Measurements from ENCODE around the gene FKBP2.

Gene FKBP2

DNA sequence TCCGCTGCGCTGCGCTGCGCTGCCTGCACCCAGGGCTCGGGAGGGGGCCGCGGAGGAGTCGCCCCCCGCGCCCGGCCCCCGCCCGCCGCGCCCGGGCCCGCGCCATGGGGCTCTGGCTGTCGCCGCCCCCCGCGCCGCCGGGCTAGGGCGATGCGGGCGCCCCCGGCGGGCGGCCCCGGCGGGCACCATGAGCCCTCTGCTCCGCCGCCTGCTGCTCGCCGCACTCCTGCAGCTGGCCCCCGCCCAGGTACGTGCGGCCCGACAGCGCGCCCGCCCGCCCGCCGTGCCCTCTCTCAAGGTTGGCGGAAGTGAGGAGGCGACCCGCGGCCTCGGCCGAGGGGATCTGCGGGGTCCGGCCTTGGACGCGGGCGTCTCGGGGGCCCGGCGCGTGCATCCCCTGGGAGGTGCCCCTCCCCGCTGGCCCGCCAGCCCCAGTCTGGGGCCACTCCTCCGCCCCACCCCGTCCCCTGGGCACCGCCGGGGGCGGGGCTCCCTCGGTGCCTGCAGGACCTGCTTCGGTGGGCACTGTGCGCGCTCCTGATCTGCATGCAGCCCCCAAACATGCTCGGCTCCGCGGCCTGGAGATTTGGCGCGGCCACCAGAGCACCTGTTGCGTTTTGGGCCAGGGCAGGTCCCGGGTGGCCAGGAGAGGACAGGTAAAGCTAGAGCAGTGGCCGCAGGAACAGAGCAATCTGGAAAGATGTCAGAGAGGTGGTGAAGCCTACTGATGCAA is 6.1 kb upstream of the FKBP2 start (continued):
- TF ChIP-seq ZSCAN16 (tag by site-specific recombination; IDR thresholded peaks at IDR 0.05) (no peak), ZNF488 (tag by site-specific recombination; IDR thresholded peaks at IDR 0.05) (no peak), SP3 (tag by site-specific recombination; IDR thresholded peaks at IDR 0.05) (peak; percentile 60), ZFP37 (tag by site-specific recombination; IDR thresholded peaks at IDR 0.05) (no peak), ZIC2 (tag by site-specific recombination; IDR thresholded peaks at IDR 0.05) (peak; percentile 78), ZNF23 (tag by site-specific recombination; IDR thresholded peaks at IDR 0.05; ENCODE audit: borderline replicate concordance) (no peak), ZNF707 (tag by site-specific recombination; IDR thresholded peaks at IDR 0.05) (no peak), KLF9 (tag by site-specific recombination; IDR thresholded peaks at IDR 0.05; ENCODE audit: low read depth) (peak; percentile 45), ZSCAN30 (tag by site-specific recombination; IDR thresholded peaks at IDR 0.05) (0 out of 2 replicates have a peak, but pooled peaks have one; percentile 49), ZNF324 (tag by site-specific recombination; IDR thresholded peaks at IDR 0.05) (no peak), ZNF350 (tag by site-specific recombination; IDR thresholded peaks at IDR 0.05) (no peak), ZNF548 (tag by site-specific recombination; IDR thresholded peaks at IDR 0.05) (no peak), ZFHX2 (tag by site-specific recombination; conservative IDR thresholded peaks at IDR 0.05) (peak; percentile 60), ZNF174 (tag by site-specific recombination; IDR thresholded peaks at IDR 0.05) (no peak), ZNF335 (tag by site-specific recombination; conservative IDR thresholded peaks at IDR 0.05) (peak; percentile 57), ZNF394 (tag by site-specific recombination; IDR thresholded peaks at IDR 0.05; ENCODE audit: borderline replicate concordance) (no peak), ZNF239 (tag by site-specific recombination; IDR thresholded peaks at IDR 0.05) (no peak), SP7 (tag by site-specific recombination; IDR thresholded peaks at IDR 0.05) (no peak), GLIS1 (tag by site-specific recombination; IDR thresholded peaks at IDR 0.05) (peak; percentile 21; the same call in 1 of the 2 replicates), ZBTB8A (tag by site-specific recombination; IDR thresholded peaks at IDR 0.05) (peak; percentile 90), ZNF292 (tag by site-specific recombination; IDR thresholded peaks at IDR 0.05; ENCODE audit: borderline replicate concordance, low read depth) (no peak)
- TF ChIP-seq, protein P1, sequence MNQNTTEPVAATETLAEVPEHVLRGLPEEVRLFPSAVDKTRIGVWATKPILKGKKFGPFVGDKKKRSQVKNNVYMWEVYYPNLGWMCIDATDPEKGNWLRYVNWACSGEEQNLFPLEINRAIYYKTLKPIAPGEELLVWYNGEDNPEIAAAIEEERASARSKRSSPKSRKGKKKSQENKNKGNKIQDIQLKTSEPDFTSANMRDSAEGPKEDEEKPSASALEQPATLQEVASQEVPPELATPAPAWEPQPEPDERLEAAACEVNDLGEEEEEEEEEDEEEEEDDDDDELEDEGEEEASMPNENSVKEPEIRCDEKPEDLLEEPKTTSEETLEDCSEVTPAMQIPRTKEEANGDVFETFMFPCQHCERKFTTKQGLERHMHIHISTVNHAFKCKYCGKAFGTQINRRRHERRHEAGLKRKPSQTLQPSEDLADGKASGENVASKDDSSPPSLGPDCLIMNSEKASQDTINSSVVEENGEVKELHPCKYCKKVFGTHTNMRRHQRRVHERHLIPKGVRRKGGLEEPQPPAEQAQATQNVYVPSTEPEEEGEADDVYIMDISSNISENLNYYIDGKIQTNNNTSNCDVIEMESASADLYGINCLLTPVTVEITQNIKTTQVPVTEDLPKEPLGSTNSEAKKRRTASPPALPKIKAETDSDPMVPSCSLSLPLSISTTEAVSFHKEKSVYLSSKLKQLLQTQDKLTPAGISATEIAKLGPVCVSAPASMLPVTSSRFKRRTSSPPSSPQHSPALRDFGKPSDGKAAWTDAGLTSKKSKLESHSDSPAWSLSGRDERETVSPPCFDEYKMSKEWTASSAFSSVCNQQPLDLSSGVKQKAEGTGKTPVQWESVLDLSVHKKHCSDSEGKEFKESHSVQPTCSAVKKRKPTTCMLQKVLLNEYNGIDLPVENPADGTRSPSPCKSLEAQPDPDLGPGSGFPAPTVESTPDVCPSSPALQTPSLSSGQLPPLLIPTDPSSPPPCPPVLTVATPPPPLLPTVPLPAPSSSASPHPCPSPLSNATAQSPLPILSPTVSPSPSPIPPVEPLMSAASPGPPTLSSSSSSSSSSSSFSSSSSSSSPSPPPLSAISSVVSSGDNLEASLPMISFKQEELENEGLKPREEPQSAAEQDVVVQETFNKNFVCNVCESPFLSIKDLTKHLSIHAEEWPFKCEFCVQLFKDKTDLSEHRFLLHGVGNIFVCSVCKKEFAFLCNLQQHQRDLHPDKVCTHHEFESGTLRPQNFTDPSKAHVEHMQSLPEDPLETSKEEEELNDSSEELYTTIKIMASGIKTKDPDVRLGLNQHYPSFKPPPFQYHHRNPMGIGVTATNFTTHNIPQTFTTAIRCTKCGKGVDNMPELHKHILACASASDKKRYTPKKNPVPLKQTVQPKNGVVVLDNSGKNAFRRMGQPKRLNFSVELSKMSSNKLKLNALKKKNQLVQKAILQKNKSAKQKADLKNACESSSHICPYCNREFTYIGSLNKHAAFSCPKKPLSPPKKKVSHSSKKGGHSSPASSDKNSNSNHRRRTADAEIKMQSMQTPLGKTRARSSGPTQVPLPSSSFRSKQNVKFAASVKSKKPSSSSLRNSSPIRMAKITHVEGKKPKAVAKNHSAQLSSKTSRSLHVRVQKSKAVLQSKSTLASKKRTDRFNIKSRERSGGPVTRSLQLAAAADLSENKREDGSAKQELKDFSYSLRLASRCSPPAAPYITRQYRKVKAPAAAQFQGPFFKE (tag by site-specific recombination; IDR thresholded peaks at IDR 0.05; ENCODE audit: borderline replicate concordance): no peak
- TF ChIP-seq, protein P2, sequence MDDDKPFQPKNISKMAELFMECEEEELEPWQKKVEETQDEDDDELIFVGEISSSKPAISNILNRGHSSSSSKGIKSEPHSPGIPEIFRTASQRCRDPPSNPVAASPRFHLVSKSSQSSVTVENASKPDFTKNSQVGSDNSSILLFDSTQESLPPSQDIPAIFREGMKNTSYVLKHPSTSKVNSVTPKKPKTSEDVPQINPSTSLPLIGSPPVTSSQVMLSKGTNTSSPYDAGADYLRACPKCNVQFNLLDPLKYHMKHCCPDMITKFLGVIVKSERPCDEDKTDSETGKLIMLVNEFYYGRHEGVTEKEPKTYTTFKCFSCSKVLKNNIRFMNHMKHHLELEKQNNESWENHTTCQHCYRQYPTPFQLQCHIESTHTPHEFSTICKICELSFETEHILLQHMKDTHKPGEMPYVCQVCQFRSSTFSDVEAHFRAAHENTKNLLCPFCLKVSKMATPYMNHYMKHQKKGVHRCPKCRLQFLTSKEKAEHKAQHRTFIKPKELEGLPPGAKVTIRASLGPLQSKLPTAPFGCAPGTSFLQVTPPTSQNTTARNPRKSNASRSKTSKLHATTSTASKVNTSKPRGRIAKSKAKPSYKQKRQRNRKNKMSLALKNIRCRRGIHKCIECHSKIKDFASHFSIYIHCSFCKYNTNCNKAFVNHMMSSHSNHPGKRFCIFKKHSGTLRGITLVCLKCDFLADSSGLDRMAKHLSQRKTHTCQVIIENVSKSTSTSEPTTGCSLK (tag by site-specific recombination; IDR thresholded peaks at IDR 0.05): no peak
- TF ChIP-seq, protein P3, sequence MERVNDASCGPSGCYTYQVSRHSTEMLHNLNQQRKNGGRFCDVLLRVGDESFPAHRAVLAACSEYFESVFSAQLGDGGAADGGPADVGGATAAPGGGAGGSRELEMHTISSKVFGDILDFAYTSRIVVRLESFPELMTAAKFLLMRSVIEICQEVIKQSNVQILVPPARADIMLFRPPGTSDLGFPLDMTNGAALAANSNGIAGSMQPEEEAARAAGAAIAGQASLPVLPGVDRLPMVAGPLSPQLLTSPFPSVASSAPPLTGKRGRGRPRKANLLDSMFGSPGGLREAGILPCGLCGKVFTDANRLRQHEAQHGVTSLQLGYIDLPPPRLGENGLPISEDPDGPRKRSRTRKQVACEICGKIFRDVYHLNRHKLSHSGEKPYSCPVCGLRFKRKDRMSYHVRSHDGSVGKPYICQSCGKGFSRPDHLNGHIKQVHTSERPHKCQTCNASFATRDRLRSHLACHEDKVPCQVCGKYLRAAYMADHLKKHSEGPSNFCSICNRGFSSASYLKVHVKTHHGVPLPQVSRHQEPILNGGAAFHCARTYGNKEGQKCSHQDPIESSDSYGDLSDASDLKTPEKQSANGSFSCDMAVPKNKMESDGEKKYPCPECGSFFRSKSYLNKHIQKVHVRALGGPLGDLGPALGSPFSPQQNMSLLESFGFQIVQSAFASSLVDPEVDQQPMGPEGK (tag by site-specific recombination; IDR thresholded peaks at IDR 0.05): 0 out of 2 replicates have a peak, but pooled peaks have one; percentile 24
- TF ChIP-seq, protein P4, sequence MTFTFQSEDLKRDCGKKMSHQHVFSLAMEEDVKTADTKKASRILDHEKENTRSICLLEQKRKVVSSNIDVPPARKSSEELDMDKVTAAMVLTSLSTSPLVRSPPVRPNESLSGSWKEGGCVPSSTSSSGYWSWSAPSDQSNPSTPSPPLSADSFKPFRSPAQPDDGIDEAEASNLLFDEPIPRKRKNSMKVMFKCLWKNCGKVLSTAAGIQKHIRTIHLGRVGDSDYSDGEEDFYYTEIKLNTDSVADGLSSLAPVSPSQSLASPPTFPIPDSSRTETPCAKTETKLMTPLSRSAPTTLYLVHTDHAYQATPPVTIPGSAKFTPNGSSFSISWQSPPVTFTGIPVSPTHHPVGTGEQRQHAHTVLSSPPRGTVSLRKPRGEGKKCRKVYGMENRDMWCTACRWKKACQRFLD (tag by site-specific recombination; IDR thresholded peaks at IDR 0.05): no peak
- TF ChIP-seq, protein P5, sequence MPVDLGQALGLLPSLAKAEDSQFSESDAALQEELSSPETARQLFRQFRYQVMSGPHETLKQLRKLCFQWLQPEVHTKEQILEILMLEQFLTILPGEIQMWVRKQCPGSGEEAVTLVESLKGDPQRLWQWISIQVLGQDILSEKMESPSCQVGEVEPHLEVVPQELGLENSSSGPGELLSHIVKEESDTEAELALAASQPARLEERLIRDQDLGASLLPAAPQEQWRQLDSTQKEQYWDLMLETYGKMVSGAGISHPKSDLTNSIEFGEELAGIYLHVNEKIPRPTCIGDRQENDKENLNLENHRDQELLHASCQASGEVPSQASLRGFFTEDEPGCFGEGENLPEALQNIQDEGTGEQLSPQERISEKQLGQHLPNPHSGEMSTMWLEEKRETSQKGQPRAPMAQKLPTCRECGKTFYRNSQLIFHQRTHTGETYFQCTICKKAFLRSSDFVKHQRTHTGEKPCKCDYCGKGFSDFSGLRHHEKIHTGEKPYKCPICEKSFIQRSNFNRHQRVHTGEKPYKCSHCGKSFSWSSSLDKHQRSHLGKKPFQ (tag by site-specific recombination; IDR thresholded peaks at IDR 0.05): no peak
